ENCODE data around the gene MYCN.

DNA sequence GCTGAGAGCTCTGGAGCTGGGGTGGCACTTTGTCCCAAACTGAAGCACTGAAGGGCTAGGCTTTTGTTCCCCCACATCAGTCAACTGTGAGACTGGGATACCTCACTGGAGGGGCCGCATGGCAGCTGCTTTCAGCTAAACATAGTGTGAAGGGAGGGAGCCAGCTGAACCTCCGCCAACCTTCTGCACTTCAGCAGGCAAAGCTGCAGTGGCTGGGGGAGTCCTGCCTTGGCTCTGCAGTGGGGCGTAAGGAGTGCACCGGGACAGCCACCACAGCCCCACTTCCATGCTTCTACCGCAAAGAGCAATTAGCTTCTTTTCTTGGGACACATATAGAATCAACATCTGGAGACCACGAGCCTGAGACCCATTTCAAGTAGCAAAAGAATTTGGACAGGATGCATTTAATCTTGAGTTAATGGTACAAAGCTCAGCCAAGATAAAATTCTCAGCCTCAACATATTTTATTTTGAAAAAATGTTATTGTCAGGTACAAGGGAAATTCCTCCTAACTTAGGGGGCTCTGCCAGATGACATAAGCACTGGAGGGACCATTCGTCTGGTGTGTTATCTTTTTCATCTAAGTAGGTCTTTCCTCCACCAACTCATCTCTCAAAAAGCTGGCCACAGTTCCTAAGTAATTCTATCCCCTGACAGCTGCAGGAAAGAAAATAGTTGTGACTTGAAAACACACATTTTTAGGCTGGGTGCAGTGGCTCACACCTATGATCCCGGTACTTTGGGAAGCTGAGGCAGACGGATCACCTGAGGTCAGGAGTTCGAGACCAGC lies 25.6 kb upstream of the MYCN start:
- TF ChIP-seq, protein P1, sequence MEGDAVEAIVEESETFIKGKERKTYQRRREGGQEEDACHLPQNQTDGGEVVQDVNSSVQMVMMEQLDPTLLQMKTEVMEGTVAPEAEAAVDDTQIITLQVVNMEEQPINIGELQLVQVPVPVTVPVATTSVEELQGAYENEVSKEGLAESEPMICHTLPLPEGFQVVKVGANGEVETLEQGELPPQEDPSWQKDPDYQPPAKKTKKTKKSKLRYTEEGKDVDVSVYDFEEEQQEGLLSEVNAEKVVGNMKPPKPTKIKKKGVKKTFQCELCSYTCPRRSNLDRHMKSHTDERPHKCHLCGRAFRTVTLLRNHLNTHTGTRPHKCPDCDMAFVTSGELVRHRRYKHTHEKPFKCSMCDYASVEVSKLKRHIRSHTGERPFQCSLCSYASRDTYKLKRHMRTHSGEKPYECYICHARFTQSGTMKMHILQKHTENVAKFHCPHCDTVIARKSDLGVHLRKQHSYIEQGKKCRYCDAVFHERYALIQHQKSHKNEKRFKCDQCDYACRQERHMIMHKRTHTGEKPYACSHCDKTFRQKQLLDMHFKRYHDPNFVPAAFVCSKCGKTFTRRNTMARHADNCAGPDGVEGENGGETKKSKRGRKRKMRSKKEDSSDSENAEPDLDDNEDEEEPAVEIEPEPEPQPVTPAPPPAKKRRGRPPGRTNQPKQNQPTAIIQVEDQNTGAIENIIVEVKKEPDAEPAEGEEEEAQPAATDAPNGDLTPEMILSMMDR (IDR thresholded peaks at IDR 0.05; ENCODE audit: extremely low read depth in 1 of 2, insufficient read depth in 1 of 2, low read depth in 1 of 2, low read length in 2 of 2) = no peak
- no peak for TF ChIP-seq POLR2A (IDR thresholded peaks at IDR 0.05; ENCODE audit: low read depth, low read length)
- TF ChIP-seq POLR2AphosphoS5 (IDR thresholded peaks at IDR 0.05; ENCODE audit: insufficient read depth, low read depth, low read length) = no peak

Measured in endothelial cell of umbilical vein (primary cell).